NCI-H146 treated with DMSO at 0.1 percent for 48 hours (cell line): ENCODE results near the gene TEX54.
A peak's percentile ranks its signal among the peaks of the same experiment; 100 is the strongest.
"Not testable (repeated sequence)": the region's sequence is repeated elsewhere in the genome, so short reads cannot be mapped to it uniquely, and the experiment has no call there.

ENCODE experiments used
- DNase-seq: peaks from one replicate; lab custom pipeline; 2025; ENCODE audit not compliant: unreplicated experiment; lab: John Stamatoyannopoulos, UW

TEX54 gene

DNA sequence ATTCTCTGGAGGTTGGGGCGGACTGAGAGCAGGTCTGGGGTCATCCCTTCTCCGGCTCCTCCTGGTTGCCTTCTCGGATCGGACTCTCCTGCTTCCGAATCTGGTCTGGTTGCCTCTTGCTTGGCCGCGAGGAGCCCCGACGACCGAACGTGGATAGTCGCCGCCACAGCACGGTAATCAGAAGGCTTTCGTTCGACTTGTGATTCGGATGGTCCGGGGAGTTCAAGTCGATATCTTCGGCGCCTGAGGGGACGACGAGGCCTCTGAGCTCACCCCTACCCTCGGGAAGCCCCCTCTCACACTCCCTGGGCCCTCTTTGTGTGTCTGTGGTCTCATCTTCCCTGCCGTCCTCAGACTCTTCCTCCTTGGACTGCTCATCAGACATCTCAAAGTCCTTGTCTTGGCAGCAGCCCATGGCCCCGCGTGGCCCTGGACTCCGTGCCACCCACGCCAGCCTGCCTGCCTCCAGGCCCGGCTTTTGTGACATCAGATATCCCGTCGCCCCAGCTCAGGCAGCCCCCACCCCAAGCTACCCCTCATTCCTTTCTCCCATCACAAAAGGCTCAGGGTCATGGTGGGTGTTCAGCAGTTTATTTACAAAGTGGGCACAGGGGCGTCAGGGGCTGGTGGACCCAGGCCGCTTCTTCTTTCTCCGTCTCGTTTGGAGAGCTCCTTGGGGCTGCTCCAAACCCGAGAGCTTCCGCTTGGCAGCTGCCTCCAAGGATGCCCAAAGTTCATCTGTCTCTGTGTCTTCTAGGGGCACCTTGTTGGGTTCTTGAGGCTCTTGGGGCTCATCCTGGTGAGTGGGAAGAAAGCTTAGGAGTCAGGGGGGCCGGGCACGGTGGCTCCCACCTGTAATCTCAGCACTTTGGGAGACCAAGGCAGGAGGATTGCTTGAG, at the start of gene TEX54:
TSS of gene TEX54 (minus strand) at position 506 of the 899 bp plus-strand sequence.
- DNase-seq: no peak

DNA sequence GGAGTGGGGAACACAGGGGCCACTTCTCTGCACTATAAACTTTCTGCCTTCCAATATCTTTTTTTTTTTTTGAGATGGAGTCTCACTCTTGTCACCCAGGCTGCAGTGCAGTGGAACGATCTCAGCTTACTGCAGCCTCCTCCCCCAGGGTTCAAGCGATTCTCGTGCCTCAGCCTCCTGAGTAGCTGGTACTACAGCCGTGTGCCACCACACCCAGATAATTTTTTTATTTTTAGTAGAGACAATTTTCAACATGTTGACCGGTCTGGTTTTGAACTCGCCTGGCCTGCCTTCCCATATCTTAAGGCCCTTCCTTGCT, 49.7 kb upstream of the TEX54 start:
- DNase-seq: no peak

DNA sequence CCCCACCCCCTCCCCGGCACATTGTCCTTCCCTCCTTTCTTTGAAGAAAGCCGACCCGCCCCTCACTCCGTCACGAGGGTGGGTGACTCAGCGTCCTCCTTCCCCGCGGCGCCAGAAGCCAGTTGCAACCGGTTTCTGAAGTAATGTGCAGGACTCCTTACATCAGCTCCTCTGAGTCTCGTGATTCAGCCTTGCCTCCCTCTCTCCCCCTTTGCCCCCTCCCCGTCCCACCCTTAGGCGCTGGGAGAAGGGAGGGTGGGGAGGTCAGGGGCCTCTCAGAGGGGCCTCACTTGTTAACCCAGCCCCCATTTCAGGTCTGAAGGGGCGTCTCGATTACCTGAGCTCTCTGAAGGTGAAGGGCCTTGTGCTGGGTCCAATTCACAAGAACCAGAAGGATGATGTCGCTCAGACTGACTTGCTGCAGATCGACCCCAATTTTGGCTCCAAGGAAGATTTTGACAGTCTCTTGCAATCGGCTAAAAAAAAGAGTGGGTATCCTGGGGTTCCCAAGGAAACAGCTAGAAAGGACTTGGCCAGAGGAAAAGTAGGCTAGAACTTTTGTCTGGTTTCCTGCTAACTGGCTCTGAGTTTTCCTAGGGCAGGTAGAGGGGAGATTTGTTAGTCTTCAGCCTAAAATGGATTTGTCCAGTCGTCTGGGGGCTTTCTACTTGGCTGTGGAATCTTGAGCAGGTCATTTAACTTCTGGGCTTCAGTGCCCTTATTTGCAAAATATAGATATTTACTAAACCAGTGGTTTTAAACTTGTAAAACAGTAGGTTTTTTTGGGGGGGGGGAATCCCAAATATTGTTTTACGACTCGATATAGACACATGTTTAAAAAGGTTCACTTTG, 49.2 kb upstream of the TEX54 start:
- DNase-seq: peak; percentile 69

DNA sequence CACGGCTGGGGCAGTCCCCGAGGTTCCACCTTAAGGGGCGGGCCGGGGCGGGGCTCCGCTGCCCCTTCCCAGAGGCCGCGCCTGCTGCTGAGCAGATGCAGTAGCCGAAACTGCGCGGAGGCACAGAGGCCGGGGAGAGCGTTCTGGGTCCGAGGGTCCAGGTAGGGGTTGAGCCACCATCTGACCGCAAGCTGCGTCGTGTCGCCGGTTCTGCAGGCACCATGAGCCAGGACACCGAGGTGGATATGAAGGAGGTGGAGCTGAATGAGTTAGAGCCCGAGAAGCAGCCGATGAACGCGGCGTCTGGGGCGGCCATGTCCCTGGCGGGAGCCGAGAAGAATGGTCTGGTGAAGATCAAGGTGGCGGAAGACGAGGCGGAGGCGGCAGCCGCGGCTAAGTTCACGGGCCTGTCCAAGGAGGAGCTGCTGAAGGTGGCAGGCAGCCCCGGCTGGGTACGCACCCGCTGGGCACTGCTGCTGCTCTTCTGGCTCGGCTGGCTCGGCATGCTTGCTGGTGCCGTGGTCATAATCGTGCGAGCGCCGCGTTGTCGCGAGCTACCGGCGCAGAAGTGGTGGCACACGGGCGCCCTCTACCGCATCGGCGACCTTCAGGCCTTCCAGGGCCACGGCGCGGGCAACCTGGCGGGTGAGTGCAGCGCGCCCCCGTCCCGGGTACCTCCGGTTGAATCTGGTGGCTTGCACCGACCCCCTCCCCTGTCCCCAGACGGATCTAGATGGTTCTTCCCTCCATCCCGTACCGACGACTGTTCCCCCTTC, 48.4 kb upstream of the TEX54 start, which contains the start of gene SLC3A2:
TSS of gene SLC3A2 (plus strand) at position 94 of the 776 bp plus-strand sequence. CDS start at position 222, 128 bp downstream.
- peak; percentile 69 for DNase-seq

DNA sequence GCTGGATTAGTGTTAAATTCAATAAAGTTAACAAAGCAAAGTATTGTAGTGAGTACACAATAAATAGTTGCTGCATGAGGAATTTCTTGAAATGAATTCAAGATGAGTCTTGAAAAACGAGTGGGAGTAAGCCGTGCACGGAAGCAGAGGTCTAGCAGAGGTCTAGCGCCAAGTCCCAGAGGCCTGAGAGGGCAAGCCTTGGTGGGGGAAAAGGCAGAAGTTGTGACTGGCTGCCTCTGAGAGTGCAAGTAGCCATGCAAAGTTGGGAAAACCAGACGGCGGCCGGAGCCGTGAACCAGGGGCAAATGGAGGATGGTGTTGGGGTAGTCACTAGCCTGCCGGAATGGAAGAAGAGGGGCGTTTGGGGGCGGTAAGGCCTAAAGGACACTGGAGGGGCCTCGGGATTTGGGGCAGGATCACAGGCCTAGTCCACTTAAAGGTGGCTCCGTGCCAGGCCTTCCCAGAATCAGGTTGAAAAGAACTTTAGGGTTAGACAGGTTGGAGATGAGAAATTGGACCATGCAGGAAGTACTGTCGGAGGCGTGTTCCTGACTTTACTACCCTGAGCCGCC, 47.7 kb upstream of the TEX54 start:
- DNase-seq: no peak

DNA sequence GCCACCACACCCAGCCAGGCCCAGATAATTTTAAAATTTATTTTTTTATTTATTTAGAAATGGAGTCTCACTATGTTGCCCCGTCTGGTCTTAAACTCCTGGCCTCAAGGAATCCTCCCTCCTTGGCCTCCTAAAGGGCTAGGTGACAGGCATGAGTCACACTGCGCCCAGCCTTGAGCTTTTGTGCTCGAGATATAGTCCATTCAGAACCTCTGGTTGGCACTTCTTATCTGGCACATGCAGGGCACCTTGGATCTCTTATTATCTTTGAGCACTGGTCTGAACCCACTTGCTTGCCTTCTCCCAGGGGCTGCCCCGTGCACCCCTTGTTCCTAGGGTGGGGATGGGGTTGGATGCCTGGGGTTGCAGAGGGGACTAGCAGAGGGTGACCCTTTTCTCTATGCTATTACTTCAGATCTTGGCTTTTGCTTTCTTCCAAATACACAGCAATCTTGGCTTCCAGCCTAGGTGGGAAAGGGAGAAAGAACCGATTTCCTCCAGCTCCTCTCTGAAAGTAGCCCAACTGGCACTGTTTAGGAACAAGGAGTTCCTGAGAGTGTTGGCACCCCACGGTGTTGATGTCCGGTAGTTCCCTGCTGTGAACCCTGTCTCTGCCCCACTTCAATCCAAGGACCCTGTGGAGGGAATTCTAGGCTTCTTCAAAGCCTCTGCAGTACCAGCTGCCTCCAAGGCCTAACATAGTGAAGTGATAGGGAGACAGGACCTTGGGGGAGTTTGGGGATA, 46.8 kb upstream of the TEX54 start:
- DNase-seq: no peak

DNA sequence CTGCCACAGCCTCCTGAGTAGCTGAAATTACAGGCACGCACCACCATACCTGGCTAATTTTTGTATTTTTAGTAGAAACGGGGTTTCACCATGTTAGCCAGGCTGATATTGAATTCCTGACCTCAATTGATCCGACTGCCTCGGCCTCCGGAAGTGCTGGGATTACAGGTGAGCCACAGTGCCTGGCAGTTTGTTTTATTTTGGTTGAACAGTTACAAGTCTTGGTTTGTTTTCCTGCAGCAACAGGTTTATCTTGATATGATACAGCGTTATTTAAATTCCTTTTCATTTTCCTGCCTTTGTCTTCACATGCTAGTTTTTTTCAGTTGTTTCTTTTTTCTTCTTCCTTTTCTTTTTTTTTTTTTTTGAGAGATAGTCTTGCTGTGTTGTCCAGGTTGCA, 44.1 kb upstream of the TEX54 start:
- DNase-seq: no peak

DNA sequence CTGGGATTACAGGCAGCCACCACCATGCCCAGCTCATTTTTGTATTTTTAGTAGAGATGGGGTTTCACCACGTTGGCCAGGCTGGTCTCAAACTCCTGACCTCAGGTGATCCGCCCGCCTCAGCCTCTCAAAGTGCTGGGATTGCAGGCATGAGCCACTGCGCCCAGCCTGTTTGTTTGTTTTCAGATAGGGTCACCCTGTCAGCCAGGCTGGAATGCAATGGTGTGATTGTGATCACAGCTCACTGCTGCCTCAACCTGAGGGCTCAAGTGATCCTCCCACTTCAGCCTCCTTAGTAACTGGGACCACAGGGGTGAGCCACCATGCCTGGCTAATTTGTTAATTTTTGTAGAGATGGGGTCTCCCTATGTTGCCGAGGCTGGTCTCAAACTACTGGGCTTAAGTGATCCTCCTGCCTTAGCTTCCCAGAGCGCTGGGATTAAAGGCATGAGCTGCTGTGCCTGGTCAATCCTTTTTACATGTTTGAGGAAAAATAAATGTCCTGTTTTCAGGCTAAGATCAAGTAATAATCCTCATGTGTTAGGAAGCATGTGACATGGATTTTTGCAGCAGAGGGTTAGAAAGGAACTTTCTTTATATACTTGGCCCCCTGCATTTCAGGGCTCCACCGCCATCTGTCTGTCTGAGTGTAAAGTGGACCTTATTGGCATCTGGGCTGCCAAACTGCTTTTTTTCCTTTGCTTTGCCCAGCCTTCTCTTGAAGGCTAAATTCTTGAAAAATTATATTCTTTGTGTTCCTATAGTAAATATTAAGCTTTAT, 43.2 kb upstream of the TEX54 start:
- DNase-seq: no peak

DNA sequence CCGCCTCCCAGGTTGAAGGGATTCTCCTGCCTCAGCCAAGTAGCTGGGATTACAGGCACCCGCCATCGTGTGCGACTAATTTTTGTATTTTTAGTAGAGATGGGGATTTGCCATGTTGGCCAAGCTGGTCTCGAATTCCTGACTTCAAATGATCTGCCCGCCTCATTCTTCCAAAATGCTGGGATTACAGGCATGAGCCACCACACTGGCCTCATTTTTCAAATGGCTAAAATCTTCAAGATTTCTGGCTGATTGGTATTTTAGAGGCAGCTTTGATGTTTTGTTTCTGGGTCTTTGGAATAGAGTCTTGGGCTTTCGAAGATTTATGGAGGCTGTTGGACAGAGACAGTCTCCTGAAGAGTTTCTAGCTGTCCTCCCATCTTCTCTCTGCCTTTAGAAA, 42.2 kb upstream of the TEX54 start:
- DNase-seq: no peak

DNA sequence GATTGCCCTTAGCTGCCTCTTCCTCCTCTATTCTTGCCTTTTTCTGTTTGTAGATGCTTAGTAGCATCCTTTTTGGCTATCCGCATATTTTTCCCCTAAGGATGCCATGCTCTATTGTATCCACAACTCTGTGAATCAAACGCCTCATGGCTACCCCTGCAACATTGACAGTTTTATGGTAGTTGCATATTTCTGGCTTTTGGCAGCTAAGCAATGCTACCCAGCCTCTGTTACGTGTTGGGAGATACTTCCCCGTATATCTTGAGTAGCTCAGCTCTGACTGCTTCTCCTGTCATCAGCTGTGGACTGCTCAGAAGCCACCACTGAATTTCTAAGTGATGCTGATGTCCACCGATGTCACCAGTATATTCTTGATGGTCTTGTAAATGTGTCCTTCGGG, 33.0 kb upstream of the TEX54 start:
- DNase-seq: no peak

DNA sequence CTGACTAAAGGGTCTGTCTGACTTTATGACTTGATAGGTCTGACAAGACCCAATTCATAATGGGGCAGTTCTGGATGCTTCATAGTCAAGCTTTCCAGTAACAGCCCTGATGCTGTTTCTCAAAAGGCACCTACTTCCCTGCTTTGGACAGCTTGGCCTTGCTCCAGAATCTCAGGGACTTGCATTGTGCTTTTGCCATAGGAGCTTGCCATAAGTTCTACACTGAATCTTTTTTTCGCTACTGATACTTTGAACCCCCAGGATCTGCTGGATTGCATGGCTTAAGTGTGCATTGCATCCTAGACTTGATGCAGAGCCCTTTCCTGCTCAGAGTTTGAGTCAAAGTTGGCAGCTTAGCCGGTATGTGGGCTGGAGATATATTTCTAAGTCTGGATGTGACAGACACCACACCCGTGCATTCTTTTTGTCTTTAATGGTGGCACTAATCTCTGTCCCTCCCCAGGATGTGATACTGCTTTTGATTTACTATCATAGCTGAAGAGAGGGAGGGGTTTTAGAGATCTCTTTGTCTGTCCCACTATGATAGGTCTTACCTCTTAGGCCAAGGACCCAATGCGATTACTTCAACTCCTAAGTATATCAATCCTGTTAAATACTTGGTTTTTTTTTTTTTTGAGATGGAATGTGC, 31.2 kb upstream of the TEX54 start:
- no peak for DNase-seq

DNA sequence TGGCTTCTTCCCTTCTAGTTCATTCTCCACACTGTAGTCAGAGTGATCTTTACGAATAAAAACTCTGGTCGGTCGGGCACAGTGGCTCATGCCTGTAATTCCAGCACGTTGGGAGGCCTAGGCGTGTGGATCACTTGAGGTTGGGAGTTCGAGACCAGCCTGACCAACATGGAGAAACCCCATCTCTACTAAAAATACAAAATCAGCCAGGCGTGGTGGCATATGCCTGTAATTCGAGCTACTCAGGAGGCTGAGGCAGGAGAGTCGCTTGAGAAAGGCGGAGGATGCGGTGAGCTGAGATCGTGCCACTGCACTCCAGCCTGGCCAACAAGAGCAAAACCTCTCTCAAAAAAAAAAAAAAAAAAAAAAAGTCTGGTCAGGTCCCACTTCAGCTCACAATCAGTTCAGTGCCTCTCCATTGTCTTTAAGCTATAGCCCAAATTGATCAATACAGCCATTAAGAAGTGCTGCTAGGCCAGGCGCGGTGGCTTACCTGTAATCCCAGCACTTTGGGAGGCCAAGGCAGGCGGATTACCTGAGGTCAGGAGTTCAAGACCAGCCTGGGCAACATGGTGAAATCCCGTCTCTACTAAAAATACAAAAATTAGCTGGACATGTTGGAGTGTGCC, 29.0 kb upstream of the TEX54 start:
- not testable (repeated sequence) for DNase-seq

DNA sequence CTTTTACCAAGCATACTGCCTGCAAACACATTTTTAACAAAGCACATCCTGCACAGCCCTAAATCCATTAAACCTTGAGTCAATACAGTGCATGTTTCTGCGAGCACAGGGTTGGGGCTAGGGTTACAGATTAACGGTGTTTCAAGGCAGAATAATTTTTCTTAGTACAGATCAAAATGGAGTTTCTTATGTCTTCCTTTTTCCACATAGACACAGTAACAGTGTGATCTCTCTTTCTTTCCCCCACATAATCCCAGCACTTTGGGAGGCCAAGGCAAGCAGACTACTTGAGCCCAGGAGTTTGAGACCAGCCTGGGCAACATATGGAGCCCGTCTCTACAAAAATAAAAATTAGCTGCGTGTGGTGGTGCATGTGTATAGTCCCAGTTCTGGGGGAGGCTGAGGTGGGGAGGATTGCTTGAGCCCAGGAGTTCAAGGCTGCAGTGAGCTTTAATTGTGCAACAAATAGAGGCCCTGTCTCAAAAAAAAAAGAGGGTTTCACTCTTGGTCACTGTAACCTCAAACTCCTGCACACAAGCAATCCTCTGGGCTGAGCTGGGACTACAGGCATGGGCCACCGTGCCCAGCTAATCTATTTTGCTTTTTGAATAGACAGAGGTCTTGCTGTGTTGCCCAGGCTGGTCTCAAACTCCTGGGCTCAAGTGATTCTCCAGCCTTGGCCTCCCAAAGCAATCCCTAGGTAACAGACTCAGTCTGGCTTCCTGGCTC, 28.4 kb upstream of the TEX54 start:
- no peak for DNase-seq

DNA sequence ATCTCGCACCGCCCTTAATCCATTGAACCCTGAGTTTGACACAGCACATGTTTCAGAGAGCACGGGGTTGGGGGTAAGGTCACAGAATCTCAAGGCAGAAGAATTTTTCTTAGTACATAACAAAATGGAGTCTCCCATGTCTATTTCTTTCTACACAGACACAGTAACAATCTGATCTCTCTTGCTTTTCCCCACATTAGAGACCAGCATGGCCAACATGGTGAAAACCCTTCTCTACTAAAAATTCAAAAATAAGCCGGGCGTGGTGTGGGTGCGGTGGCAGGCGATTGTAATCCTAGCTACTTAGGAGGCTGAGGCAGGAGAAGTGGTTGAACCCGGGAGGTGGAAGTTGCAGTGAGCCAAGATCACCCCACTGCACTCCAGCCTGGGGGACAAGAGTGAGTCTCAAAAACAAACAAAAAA, 26.7 kb upstream of the TEX54 start:
- not testable (repeated sequence) for DNase-seq

DNA sequence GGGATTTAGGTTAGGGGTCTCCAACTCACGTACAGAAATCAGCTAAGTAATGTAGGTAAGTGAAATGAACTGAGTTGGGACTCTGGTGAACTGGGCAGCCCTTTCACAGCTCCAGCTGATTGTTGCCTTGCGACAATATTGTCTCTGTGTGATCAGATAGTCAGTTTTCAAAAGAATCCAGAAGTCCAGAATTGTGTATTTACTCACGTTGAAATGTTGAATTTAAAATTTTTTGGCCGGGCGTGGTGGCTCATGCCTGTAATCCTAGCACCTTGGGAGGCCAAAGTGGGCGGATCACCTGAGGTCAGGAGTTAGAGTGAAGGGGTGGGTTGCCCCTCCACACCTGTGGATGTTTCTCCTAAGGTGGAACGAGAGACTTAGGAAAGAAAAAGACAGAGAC, 25.6 kb upstream of the TEX54 start:
- no peak for DNase-seq

DNA sequence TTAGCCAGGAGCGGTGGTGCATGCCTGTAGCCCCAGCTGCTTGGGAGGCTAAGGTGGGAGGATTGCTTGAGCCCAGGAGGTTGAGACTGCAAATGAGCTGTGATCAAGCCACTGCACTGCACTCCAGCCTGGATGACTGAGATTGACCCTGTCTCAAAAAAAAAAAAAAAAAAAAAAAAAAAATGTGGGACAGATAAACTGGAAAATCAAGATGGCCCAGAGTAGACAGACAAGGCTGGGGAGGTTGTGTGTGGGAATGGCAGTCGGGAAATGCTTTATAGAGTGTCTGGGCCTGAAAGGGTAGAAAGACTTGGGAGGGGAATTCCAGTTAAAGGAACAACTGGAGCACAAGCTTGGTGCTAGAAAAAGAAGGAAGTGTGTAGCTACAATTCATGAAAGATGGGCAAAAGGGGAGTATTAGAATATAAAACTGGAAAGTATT, 24.9 kb upstream of the TEX54 start:
- no peak for DNase-seq

DNA sequence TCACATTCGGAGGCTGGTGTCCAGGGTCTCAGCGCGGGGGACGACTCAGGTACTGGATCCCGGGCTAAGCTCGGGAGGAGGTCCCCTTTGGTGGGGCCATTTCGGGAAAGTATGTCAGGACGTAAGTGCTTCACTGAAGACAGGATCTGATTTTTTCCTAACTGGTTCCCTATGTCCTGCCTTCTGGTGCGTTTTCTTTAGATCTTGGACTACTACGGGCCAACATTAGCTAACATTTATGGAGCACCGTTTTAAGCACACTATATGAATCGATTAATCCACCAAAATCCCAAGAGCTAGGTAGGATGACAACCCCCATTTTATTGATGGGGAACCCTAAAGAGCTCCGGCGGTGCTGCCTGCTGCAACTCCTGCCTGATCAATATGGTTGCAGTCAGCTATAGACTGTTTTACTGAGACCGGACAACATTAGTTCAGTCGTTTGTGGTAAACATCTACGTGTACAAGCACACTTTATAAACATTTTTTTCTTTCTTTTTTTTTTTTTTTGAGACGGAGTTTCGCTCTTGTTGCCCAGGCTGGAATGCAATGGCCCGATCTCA, 23.8 kb upstream of the TEX54 start:
- DNase-seq: no peak
